DMS 273 treated with DMSO at 0.1 percent for 48 hours (cell line): ENCODE measurements around the gene GRK4.

Experiments
- DNase-seq: peaks from one replicate; lab custom pipeline; 2025; lab: John Stamatoyannopoulos, UW

Gene GRK4

GRCh38 chr4:3013839-3014350 is 50.5 kb downstream of the GRK4 start:
- DNase-seq: no peak

GRCh38 chr4:3016961-3017360 is 53.6 kb downstream of the GRK4 start:
- no peak for DNase-seq

DNA sequence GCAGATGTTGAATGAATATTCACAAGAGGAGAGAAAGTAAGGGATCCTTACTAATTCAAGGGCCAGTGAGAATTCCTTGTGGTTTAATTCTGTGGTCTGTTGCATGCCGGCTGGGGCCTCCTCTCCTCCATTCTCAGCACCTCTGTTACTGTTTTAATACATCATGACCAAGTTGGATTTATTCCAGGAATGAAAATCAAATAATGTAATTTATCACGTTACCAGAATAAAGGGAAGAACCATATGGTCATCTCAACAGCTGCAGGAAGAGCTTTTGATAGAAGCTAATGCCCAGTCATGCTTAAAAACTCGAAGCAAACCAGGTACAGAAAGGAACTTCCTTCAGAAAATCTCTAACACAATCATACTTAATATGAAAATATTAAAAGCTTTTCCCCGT is 54.1 kb downstream of the GRK4 start:
- no peak for DNase-seq

DNA sequence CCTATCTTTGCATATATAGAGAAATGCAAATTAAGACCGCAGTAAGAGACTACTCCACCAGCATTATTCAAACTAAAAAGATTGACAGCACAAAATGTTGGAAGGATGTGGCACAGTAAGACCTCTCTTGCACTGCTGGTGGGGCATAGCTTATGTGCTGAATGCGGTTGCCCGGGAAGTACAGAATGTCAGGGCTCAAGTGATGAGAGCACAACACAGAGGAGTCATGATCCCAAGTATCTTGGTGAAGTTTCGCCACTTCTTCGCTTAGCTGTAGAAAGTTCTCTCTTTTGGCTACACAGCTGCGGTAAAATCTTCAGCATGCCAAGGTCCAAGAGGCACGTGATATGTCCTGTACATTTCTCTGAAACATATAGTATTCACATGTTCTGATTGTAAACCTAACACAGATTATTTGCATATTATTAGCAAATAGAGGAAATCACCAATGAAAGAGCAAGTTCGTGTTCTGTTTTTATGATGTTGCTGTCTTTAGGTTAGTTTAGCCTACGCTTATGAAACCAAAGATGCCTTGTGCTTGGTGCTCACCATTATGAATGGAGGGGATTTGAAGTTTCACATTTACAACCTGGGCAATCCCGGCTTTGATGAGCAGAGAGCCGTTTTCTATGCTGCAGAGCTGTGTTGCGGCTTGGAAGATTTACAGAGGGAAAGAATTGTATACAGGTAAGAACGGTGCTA is 55.9 kb downstream of the GRK4 start:
- no peak for DNase-seq

DNA sequence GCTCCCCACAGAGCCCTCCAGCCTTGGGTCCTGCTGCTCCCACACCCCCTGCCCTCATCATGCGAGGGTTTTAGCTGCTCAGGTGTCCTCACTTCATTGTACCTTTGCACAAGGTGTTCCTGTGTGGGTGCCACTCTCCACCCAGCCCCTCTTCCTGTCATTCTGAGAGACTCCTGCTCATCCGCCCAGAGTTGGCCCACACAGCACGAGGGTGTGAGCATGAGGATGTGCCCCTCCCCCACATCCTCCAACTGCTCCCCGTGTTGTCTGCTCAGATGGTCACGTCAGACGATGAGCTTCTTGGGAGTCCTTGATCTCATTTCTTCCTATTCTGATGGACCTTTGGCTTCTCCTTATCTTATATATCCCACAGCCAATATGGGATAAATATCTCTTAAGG is 57.8 kb downstream of the GRK4 start:
- no peak for DNase-seq

DNA sequence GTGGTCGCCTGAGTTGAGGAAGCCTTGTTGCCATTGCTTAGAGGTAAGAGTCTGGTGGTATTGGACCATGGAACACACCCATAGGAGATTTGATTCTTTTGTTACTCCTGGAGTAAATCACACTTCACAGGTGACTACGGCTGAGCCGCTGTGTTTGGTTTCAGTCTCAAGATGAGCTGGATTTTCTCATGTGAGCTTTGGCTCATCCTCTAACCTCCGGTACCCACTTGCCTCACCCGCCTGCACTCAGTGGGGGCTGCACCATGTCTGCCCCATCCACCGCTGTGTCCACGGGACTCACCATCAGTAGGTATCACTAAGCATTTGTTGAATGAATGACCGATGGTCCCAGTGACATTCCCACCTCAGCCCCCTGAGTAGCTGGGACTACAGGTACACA is 58.3 kb downstream of the GRK4 start:
- DNase-seq: no peak

- no peak for DNase-seq
Observed at GRCh38 chr4:3022112-3022511, 58.7 kb downstream of the GRK4 start.

DNA sequence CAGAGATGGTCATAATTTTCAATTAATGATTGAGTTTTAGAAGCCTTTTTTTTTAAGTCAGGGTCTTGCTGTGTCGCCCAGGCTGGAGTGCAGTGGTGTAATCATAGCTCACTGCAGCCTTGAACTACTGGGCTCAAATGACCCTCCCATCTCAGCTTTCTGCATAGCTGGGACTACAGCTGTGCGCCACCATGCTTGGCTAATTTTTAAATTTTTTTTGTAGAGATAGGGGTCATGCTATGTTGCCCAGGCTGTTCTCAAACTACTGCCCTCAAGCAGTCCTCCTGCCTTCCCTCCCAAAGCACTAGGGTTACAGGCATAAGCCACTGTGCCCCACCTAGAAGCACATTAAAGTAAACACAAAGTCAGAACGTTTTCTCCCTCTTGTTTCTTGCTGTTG is 59.3 kb downstream of the GRK4 start:
- no peak for DNase-seq

DNA sequence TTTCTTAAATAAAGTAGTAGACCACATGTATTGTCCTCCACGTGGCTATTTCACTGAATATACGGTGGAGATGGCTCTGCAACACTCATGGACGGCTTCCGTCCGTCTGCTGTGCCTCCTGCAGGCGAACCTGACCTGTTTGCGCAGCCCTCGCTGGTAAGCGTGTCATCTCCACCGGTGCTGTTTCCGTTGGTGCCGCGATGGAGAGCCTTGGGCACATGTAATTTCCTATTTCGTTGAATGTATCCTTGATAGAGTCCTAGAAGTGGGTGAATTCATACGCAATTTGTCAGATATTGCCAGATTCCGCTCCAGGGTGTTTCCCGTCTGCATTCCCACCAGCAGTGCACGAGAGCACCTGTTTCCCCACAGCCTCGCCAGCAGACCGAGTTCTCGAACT is 62.5 kb downstream of the GRK4 start:
- DNase-seq: no peak

DNA sequence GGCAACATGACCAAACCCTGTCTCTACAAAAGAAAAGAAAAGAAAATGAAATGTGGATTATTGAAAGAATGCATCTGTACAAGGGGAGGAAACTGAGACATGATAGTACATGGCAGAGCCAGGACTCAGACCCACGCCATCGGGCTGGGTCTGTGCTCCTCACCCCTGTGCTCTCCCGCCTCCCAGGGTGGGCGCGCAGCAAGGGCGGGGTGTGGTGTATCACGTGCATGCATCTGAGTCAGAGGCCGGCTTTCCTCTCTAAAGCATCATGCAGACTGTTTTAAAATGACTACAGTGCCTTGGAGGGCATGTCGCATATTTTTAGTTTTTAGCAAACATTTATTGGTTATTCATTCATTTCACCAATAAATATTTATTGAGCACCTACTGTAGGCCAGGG is 63.2 kb downstream of the GRK4 start:
- DNase-seq: no peak

DNA sequence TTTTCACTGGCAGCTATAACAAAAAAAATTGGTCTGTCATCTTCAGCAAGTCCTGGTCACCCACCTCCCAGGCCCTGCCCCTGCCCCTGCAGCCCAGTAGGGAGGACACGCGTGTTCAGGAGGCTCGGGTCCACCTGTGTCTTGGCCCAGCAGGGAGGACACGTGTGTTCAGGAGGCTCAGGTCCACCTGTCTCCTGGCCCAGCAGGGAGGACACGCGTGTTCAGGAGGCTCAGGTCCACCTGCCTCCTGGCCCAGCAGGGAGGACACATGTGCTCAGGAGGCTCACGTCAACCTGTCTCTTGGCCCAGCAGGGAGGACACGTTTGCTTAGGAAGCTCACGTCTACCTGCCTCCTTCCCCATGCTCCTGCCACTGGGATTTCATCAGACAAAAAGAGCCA is 66.1 kb downstream of the GRK4 start:
- no peak for DNase-seq

- DNase-seq: no peak
Observed at GRCh38 chr4:3030566-3031356, 67.4 kb downstream of the GRK4 start.

- DNase-seq: no peak
Observed at GRCh38 chr4:3031357-3032082, 68.1 kb downstream of the GRK4 start.

- no peak for DNase-seq
Observed at GRCh38 chr4:3034231-3034630, 70.9 kb downstream of the GRK4 start.

DNA sequence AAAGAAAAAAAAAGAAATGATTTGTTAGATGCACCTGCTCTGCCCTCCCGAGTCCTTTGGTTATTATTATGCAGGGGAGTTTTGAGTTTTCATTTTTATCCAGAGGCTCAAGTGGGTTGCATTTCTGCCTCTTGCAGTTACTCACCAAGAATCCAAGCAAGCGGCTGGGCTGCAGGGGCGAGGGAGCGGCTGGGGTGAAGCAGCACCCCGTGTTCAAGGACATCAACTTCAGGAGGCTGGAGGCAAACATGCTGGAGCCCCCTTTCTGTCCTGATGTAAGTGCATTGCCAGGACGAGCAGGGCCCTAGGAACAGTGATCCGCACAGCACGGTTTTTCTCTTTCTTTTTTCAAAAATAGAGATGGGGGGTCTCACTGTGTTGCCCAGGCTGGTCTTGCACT is 71.9 kb downstream of the GRK4 start:
- no peak for DNase-seq

DNA sequence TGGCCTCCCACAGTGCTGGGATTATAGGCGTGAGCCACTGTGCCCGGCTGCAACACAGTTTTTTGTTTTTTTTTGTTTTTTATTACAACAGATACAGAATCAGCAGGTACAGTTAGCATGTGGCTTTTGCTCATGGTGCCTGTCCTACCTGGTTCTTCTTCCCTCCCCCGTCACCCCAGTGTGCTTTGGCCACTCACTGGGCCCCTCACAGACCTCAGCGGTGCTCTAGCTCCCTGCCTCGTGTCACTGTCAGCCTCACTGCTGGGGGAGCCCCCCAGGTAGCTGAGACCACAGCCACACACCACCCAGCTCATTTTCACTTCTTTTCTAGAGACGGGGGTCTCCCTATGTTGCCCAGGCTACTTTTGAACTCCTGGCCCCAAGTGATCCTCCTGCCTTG is 72.3 kb downstream of the GRK4 start:
- no peak for DNase-seq

GRCh38 chr4:3036131-3036952 is 73.0 kb downstream of the GRK4 start:
- DNase-seq: no peak

DNA sequence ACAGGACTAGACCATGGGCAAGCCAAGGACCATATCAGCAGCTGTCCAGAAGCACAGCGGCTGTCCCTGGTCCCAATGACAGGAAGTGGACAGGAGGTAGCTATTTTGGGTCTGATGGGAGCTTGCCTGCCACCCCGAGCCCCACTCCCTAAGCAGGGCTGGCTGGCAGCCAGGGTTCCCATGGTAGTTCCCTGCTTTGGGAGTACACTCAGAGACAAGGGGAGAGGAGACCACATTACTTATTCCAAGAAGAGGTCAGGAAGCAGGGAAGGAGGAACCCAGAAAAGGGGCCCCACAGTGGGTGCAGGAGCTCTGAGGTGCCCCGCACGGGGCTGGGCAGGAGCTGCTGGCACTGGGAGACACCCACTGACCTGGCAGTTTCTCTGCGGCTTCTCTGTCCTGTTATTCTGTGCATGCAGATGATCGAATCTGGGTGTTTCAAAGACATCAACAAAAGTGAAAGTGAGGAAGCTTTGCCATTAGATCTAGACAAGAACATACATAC is 74.6 kb downstream of the GRK4 start:
- DNase-seq: no peak

GRCh38 chr4:3039706-3040366 is 76.5 kb downstream of the GRK4 start:
- DNase-seq: no peak

GRCh38 chr4:3040452-3041191 is 77.3 kb downstream of the GRK4 start:
- DNase-seq: no peak
